ENCODE measurements around the gene MUC4.

MUC4 gene

GRCh38 chr3:195812366-195812765, 637 bp upstream of the MUC4 start (continued):
- TF ChIP-seq PATZ1 (CRISPR knock-in tag; IDR thresholded peaks at IDR 0.05; ENCODE audit: borderline replicate concordance) (no peak), ARNTL (CRISPR knock-in tag; IDR thresholded peaks at IDR 0.05; ENCODE audit: borderline replicate concordance, low read depth) (no peak)

GRCh38 chr3:195810455-195810845, 1.3 kb downstream of the MUC4 start:
- TF ChIP-seq ISL1 (CRISPR knock-in tag; IDR thresholded peaks at IDR 0.05) (no peak), ZFP3 (CRISPR knock-in tag; IDR thresholded peaks at IDR 0.05) (no peak), RARB (CRISPR knock-in tag; IDR thresholded peaks at IDR 0.05) (no peak), ZFP30 (CRISPR knock-in tag; IDR thresholded peaks at IDR 0.05) (no peak), OSR1 (CRISPR knock-in tag; IDR thresholded peaks at IDR 0.05) (no peak), ZNF8 (CRISPR knock-in tag; IDR thresholded peaks at IDR 0.05) (no peak), CREB5 (CRISPR knock-in tag; IDR thresholded peaks at IDR 0.05; ENCODE audit: low read depth) (no peak), ARNTL (CRISPR knock-in tag; IDR thresholded peaks at IDR 0.05; ENCODE audit: borderline replicate concordance, low read depth) (no peak), SNAI2 (CRISPR knock-in tag; IDR thresholded peaks at IDR 0.05) (no peak), POU6F1 (CRISPR knock-in tag; IDR thresholded peaks at IDR 0.05; ENCODE audit: borderline replicate concordance, low read depth) (no peak), TCF4 (CRISPR knock-in tag; IDR thresholded peaks at IDR 0.05; ENCODE audit: borderline replicate concordance) (no peak), ZNF70 (CRISPR knock-in tag; IDR thresholded peaks at IDR 0.05) (no peak), CSDC2 (CRISPR knock-in tag; IDR thresholded peaks at IDR 0.05) (no peak), ZC3H10 (CRISPR knock-in tag; IDR thresholded peaks at IDR 0.05) (no peak), GLIS3 (CRISPR knock-in tag; IDR thresholded peaks at IDR 0.05) (no peak), BACH2 (CRISPR knock-in tag; IDR thresholded peaks at IDR 0.05; ENCODE audit: borderline replicate concordance) (no peak), ZNF565 (CRISPR knock-in tag; conservative IDR thresholded peaks at IDR 0.05; ENCODE audit: low read depth) (no peak)
- ATAC-seq = no peak

GRCh38 chr3:195809796-195810454, 1.8 kb downstream of the MUC4 start:
- TF ChIP-seq ARNTL (CRISPR knock-in tag; IDR thresholded peaks at IDR 0.05; ENCODE audit: borderline replicate concordance, low read depth) (no peak), ISL1 (CRISPR knock-in tag; IDR thresholded peaks at IDR 0.05) (no peak), CSRNP3 (CRISPR knock-in tag; IDR thresholded peaks at IDR 0.05) (no peak), ZFP3 (CRISPR knock-in tag; IDR thresholded peaks at IDR 0.05) (no peak), RARB (CRISPR knock-in tag; IDR thresholded peaks at IDR 0.05) (no peak), ZNF565 (CRISPR knock-in tag; conservative IDR thresholded peaks at IDR 0.05; ENCODE audit: low read depth) (no peak), BACH2 (CRISPR knock-in tag; IDR thresholded peaks at IDR 0.05; ENCODE audit: borderline replicate concordance) (no peak), OSR1 (CRISPR knock-in tag; IDR thresholded peaks at IDR 0.05) (no peak), PPARA (CRISPR knock-in tag; IDR thresholded peaks at IDR 0.05; ENCODE audit: borderline replicate concordance) (no peak), SNAI2 (CRISPR knock-in tag; IDR thresholded peaks at IDR 0.05) (no peak), POU6F1 (CRISPR knock-in tag; IDR thresholded peaks at IDR 0.05; ENCODE audit: borderline replicate concordance, low read depth) (no peak)
- no peak for ATAC-seq
